ENCODE data around the gene PRR12.
A peak's percentile ranks its signal among the peaks of the same experiment; 100 is the strongest.

PRR12 gene, protein sequence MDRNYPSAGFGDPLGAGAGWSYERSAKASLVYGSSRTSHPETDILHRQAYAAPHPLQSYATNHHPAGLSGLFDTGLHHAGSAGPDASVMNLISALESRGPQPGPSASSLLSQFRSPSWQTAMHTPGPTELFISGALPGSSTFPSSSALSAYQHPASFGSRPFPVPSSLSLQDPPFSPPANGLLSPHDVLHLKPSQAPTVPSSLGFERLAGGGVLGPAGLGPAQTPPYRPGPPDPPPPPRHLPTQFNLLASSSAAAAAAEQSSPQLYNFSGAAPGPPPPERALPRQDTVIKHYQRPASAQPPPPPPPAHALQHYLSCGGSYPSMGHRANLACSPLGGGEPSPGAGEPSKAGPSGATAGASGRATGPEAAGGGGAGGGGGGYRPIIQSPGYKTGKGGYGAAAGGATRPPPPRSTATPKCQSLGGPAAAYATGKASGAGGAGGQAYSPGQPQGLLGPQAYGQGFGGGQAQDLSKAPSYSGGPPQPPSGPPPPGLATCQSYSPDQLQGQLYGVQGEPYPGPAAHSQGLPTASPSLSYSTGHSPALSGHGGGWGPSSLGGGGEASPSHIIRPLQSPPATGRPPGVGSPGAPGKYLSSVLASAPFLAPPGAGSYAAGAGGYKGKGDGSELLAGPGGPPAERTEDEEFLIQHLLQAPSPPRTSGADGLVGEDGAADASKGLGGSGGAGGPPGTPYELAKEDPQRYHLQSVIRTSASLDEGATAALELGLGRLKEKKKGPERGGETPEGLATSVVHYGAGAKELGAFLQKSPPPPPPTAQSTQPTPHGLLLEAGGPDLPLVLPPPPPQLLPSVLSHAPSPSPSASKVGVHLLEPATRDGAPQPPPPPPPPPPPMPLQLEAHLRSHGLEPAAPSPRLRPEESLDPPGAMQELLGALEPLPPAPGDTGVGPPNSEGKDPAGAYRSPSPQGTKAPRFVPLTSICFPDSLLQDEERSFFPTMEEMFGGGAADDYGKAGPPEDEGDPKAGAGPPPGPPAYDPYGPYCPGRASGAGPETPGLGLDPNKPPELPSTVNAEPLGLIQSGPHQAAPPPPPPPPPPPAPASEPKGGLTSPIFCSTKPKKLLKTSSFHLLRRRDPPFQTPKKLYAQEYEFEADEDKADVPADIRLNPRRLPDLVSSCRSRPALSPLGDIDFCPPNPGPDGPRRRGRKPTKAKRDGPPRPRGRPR (N-terminal part only)

DNA sequence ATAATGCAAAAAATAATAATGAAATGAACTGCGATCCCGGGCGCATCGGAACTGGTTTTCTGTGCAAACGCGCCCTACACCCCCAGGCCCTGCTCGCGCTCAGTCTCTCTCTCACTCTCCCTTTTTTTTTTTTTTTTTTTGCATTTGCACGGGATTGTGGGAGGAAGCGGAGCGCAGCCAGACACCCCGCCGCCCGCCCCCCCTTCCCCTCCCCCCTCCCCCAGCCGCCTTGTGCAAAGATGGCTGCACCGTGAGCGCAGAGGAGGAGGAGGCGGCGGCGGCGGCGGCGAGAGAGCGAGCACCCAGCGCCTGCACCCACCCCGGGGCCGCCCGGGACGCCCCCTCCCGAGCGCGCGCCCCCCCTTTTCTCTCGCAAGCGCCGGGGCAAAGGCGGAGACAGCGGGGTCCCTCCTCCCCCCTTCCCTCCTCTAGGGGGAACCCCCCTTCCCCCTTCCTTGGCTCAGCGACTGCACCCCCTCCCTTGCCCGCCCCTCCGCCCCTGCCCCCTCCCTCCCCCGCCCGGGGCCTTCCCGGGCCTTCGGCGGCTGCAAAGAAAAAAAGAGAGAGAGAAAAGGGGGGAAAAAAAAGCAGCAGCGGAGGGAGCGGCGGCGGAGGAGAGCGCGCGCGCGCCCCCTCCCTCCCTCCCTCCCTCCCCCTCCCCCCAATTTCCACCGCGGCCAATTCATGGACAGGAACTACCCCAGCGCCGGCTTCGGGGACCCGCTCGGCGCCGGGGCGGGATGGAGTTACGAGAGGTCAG is at the start of gene PRR12:
Gene PRR12 (plus strand): TSS at position 212 of the 760 bp plus-strand sequence. CDS start 473 bp downstream, at position 685.
- DNase-seq: peak; percentile 35 to 83
- H3K4me3 ChIP-seq: peak within 1 kb of the TSS; percentile 87 to 96
- H3K27me3 ChIP-seq: no peaks in the 10 kb centered on the region
- H3K36me3 ChIP-seq: peaks cover 8 to 22% (median 20%) of the 10 kb centered on the region in 3 donors
- TF ChIP-seq CTCF (IDR thresholded peaks at IDR 0.05): no peak
- peak within 1 kb of the TSS; percentile 86 to 92 for H3K27ac ChIP-seq
- H3K4me1 ChIP-seq: peaks cover 0 to 37% (median 15%) of the 10 kb centered on the region in 4 donors
- intact Hi-C loops (cut with DNase I; ENCODE audit: low total_unique reads): loop anchor here (2.0 kb wide), 1 partner anchor 86 kb away; the partner anchor contains the start of gene PRMT1
- H3K9me3 ChIP-seq: no peaks in the 10 kb centered on the region

- H3K4me1 ChIP-seq: peaks cover 0 to 3% (median 0%) of the 10 kb centered on the region in 4 donors
- no peaks in the 10 kb centered on the region for H3K27me3 ChIP-seq
- no peak overlapping the region for H3K4me3 ChIP-seq
- DNase-seq: no peak
- H3K36me3 ChIP-seq: peaks cover 4 to 37% (median 20%) of the 10 kb centered on the region in 3 donors
- intact Hi-C loops (cut with DNase I; ENCODE audit: low total_unique reads): loop anchor here (5.0 kb wide), 1 partner anchor 1805 kb away; no protein-coding TSS in a partner anchor
- no peak for TF ChIP-seq CTCF (IDR thresholded peaks at IDR 0.05)
- no peak overlapping the region for H3K27ac ChIP-seq
- no peaks in the 10 kb centered on the region for H3K9me3 ChIP-seq
Measured at GRCh38 chr19:49541914-49542313, 49.1 kb upstream of the PRR12 start.

GRCh38 chr19:49542446-49542845 is 48.5 kb upstream of the PRR12 start:
- intact Hi-C loops (cut with DNase I; ENCODE audit: low total_unique reads): loop anchor here (5.0 kb wide), 1 partner anchor 1805 kb away; no protein-coding TSS in a partner anchor
- Histone ChIP-seq H3K4me3 (no peak overlapping the region), H3K27ac (no peak overlapping the region), H3K36me3 (peaks cover 4 to 32% (median 14%) of the 10 kb centered on the region in 3 donors), H3K27me3 (no peaks in the 10 kb centered on the region), H3K4me1 (peaks cover 0 to 4% (median 0%) of the 10 kb centered on the region in 4 donors), H3K9me3 (no peaks in the 10 kb centered on the region)
- no peak for TF ChIP-seq CTCF (IDR thresholded peaks at IDR 0.05)
- DNase-seq: no peak

DNA sequence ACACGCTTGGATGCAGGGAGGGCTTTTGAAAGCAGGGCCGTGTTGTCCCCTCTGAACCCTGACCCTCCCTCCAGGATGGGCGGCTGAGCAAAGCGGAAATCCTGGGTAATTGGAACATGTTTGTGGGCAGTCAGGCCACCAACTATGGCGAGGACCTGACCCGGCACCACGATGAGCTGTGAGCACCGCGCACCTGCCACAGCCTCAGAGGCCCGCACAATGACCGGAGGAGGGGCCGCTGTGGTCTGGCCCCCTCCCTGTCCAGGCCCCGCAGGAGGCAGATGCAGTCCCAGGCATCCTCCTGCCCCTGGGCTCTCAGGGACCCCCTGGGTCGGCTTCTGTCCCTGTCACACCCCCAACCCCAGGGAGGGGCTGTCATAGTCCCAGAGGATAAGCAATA is 48.0 kb upstream of the PRR12 start:
- intact Hi-C loops (cut with DNase I; ENCODE audit: low total_unique reads): loop anchor here (5.0 kb wide), 1 partner anchor 1806 kb away; no protein-coding TSS in a partner anchor
- no peaks in the 10 kb centered on the region for H3K9me3 ChIP-seq
- H3K4me3 ChIP-seq: no peak overlapping the region

More for the DNA sequence above, 48.0 kb upstream of the PRR12 start:
- no peak for DNase-seq
- TF ChIP-seq CTCF (IDR thresholded peaks at IDR 0.05): no peak
- Histone ChIP-seq H3K27me3 (no peaks in the 10 kb centered on the region), H3K4me1 (peaks cover 0 to 4% (median 0%) of the 10 kb centered on the region in 4 donors), H3K27ac (no peak overlapping the region), H3K36me3 (peaks cover 4 to 26% (median 12%) of the 10 kb centered on the region in 3 donors)
